Loucy (cell line): Measurements from ENCODE around the gene HOTAIR.

Source experiments
- EZH2phosphoT487 ChIP-seq: fragments of 200-600 bp; IDR thresholded peaks from 2 replicates; pipeline ENCODE4 v1.6.1; 2018; ENCODE audit warnings: antibody characterized with exemption, mild to moderate bottlenecking, moderate library complexity, borderline replicate concordance
- TF ChIP-seq, protein P1 (sequence below): fragments of 200-600 bp; sonication (generic); conservative IDR thresholded peaks from 2 replicates; pipeline ENCODE4 v1.5.1; 2014; ENCODE audit warnings: mild to moderate bottlenecking, antibody characterized with exemption, low read length

DNA sequence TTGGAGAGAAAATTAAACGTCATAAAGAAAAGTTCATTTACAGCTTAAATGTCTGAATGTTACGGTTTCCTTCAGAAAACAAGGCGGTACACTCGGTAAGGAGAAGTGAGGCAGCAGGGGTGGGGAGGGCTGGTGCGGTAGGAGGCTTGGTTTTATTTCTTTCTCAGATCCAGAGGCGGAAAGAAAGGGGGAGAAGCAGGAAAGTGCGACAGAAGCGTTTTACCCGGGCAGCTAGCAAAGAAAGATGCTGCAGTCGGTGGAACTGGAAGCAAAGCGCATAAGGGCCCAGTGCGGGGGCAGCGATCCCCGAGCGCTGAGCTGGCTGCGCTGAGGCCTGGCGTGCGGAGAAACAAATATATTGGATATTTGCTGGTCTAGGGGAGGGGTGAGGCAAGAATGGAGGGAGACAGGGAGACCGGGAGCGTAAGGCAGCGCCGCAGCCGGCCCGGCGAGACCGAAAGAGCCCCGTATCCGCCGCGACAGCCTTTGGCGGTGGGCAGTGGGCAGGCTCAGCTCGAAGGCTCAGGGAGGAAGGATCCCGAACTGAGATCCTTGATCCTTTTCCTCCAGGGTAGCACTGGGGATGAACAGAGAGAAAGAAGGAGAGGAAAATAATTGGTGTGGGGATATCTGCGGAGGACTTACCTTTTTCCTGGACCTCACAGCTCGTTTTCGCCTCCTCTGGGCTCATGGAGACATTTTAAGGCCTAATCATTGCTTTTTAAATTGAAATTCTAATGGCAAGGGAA is 8.2 kb downstream of the HOTAIR start:
- TF ChIP-seq, protein P1, sequence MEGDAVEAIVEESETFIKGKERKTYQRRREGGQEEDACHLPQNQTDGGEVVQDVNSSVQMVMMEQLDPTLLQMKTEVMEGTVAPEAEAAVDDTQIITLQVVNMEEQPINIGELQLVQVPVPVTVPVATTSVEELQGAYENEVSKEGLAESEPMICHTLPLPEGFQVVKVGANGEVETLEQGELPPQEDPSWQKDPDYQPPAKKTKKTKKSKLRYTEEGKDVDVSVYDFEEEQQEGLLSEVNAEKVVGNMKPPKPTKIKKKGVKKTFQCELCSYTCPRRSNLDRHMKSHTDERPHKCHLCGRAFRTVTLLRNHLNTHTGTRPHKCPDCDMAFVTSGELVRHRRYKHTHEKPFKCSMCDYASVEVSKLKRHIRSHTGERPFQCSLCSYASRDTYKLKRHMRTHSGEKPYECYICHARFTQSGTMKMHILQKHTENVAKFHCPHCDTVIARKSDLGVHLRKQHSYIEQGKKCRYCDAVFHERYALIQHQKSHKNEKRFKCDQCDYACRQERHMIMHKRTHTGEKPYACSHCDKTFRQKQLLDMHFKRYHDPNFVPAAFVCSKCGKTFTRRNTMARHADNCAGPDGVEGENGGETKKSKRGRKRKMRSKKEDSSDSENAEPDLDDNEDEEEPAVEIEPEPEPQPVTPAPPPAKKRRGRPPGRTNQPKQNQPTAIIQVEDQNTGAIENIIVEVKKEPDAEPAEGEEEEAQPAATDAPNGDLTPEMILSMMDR = no peak
- no peak for TF ChIP-seq EZH2phosphoT487
